Hematopoietic multipotent progenitor cell (in vitro differentiated cells): ENCODE data around the gene PLA2G4B. TPM values are rescaled to one million over a fixed set of nuclear protein-coding genes. Genes with fewer than 3 reads are reported as not detected.

ENCODE experiments used
- DNase-seq, 3 donors: peaks; one replicate each; pipeline ENCODE4 v3.0.0-alpha.2; 2011 to 2015; ENCODE audit warnings: low read depth in 2 of 3, low spot score in 2 of 3
- total RNA-seq: library from RNA; depleted of rRNA; stranded (reverse); fragments of >200 nt; gene quantifications from one replicate; pipeline ENCODE4 v1.2.3, GENCODE V29; 2012

Gene PLA2G4B
- total RNA-seq, 1 donor = 1.6 TPM

DNA sequence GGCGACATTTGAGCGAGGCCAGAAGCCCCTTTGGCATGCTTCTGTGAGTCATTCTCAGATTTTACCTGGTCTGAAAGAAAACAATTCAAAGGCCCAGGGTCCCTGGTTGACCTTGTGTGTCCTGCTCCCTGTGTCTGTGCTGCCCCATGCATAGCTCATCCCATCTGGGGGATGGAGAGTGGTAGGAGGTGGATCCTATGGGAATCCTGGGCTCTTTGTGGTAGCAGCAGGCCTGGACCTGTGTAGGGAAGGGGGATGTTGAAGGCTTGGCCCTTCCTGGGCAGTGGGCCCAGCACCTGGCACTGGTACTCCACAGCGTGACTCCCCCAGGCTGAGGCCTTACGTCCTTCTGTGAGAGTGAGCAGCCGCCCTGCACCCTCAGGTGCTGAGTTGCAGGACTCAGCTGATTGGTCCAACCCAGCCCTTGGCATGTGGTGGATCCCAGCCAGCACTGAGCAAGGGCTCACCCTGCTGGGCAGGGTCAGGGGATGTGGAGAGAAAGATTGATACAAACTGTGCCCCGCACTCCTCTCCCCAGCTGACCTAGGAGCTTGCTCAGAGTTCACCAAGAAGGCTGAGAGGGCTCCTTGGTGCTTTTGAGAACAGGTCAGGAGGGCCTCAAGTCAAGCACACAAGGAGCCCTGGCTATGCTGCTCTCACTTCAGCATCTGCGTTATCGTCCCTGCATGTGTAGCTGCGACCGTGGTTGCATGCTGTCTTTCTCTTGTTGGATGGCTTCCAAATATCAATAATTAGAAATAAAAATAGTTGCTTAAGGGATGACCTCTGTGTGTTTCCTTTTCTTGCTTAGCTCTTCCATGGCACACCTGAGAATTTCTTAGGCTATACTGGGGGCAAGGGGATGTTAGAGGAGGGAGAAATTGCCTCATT, 32.1 kb upstream of the PLA2G4B start:
- DNase-seq = no peak

DNA sequence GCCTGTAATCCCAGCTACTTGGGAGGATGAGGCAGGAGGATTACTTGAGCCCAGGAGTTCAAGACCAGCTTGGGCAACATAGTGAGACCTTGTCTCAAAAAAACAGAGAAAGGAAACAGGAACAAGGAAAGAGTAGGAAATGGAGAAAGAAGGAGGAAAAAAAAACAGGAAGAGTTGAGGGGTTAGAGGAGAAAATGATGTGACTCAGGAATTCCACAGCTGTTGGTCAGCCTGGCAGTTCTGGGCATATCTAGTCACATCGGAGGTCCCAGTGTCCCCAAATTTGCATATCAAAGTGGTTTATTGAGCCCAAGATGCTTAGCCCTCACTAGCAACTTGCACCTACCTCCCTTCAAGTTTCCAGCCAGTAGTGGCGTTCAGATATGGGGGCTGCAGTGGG, 29.5 kb upstream of the PLA2G4B start:
- no peak for DNase-seq

DNA sequence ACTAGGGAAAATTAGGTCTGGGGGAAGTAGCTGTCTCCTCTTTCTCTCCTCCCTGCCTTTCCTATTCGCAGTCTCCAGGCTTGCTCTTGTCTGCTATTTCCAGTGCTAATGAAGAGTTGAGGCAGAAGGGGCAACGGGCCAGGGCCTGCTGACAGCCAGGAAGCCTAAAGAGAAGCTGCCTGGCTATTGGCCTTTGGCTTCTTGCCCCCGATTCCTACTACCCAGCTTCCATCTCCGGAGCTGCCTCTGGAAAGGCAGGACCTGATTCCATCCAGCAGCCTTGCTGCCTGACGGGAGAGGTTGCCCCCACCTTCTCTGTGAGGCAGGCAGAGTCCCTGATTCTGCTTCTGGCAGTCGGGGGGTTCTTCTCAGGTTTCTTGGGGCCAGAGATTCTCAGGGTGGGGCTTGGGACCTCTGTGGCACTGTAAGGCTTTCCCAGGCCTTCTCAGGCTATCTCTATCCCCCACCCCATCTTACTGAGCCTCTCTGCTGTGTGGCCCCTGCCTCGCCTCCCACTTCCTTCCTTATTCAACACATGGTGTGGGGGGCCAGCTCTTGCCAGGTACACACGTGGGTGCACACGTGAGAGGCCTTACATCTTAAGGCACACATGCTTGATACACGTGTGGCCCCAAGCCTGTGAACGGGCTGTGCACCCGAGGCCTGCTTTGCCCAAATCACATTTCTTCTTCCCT, 29.0 kb upstream of the PLA2G4B start:
- DNase-seq = peak in 2 of 3 donors; percentile 61 to 77

DNA sequence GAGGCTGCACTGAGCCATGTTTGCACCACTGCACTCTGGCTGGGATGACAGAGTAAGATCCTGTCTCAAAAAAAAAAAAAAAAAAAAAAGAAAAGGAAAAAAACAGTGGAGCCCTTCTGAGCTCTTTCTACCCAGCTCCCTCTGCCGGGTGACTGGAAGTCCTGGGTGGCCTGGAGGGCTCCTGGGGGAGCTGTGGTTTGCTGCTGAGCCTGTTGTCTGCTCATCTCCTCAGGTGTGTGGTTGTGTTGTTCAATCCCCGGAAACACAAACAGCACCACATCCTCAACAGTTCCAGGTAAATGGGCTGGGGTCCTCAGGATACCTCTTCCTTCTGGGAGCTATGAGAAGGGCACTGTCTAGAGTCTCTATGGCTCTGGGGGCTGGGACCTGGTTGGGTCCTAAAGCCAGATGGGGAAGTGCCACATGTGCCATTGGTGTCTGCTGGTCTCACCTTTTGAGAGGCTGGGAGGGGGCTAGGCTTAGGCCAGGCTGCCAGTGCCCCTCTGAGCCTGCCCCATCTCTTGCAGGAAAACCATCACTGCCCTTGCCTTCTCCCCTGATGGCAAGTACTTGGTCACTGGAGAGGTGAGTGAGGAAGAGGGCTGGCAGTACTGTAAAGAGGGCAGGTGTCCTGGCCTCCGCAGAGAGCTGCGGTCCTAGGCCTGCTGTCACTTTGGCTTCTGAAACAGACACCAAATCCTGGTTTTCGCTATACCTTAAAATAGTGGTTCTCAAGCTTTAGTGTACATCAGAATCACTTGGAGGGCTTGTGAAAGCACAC, 27.8 kb upstream of the PLA2G4B start:
- DNase-seq = no peak

DNA sequence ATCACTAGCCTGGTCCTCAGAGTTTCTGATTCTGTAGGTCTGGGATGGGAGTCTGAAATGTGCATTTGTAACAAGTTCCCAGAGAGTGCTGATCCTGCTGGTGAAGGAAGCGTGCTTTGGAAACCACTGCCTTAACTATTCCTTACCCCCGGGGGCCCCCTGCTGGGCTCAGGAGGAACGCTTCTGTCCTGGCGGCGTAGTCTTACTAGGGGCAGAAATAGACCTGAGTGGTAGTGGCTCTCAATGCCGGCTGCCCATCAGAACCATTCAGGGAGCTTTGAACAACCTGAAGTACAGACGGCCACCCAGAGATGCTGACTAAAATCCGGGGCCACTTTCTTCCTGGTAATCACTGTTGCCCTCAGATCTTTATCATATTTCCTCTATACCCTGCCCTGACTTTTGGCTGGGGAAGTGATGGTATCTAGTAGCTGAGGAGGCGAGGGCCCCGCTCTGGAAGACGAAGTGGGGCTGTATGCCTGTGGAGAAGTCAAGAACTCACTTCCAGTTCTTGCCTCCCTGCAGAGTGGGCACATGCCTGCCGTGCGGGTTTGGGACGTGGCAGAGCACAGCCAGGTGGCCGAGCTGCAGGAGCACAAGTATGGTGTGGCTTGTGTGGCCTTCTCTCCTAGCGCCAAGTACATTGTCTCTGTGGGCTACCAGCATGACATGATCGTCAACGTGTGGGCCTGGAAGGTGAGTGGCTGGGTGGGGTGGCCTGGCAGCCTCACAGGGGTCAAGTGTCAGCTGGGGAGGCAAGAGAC, 27.0 kb upstream of the PLA2G4B start:
- peak; percentile 52 to 85 (median 76) for DNase-seq

DNA sequence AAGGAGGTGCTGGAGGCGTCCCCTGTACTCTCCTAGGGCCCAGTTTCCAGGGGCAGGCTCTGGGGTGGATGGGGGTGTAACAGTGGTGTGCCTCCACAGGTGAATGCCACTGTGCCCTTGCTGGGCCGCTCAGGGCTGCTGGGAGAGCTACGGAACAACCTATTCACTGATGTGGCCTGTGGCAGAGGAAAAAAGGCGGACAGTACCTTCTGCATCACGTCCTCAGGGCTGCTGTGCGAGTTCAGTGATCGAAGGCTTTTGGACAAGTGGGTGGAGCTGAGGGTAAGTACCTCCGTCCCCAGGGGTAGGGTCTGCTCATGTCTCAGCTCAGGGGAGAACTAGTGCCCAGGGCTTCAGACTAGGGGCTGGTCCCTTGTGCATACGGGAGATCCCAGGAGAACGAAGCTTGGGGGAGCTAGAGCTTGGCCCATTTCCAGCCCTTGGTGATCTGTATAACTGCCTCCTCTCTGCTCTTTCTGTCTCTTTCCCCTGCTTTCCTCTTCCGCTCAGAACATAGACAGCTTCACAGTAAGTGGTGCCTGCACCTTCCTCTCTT, 25.7 kb upstream of the PLA2G4B start:
- no peak for DNase-seq

DNA sequence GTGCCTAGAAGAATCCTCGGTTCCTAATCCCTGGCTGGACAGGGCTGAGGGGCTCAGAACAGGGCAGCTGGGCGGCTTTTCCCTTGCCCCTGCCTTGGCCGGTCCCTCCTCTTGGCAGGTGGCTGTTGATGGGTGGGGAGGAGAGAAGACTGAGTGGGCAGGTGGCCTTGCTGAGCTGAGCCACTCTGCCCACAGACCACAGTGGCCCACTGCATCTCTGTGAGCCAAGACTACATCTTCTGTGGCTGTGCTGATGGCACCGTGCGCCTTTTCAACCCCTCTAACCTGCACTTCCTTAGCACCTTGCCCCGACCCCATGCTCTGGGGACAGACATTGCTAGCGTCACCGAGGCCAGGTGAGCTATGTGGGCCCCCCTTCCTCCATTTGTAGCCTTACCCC, 25.2 kb upstream of the PLA2G4B start:
- DNase-seq = no peak

DNA sequence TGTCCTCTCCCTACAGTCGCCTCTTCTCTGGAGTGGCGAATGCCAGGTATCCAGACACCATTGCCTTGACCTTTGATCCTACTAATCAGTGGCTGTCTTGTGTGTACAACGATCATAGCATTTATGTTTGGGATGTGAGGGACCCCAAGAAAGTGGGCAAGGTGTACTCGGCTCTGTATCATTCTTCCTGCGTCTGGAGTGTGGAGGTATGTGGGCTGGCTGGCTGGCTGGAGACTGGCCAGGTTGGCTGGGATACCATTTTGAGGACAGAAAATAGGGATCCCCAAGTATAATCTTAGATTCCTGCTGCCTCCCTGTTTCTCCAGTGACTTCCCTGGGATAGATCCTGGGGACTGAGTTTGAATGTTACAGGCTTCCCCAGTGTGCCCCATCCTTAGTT, 24.1 kb upstream of the PLA2G4B start:
- no peak for DNase-seq

DNA sequence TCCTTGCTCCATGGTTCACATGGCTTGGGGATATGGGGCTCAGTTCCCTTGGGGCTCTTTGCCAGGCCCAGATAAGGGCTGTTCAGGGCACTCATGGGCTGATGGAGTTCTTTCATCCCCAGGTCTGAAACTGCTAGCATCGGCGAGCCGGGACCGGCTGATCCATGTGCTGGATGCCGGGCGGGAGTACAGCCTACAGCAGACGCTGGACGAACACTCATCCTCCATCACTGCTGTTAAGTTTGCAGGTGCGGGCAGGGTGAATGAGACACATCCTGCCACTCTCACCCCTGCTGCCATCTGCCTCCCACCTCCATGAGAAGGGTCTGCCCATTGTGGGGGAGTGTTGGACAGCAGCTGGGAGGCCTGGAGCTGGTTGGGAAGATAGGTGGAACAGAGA, 21.9 kb upstream of the PLA2G4B start:
- DNase-seq = no peak

DNA sequence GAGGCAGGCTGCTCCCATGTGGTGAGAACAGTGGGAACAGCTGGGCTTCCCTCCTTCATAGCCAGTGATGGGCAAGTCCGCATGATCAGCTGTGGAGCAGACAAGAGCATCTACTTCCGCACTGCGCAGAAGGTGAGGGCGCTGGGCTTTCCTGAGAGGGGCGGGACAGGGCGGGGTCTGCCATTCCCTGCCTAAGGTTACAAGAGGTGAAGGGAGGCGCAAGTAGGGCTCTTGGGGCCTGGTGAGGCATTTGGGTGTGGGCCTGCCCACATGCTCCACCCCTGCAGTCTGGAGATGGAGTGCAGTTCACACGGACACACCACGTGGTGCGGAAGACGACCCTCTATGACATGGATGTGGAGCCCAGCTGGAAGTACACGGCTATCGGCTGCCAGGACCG, 21.3 kb upstream of the PLA2G4B start:
- no peak for DNase-seq

DNA sequence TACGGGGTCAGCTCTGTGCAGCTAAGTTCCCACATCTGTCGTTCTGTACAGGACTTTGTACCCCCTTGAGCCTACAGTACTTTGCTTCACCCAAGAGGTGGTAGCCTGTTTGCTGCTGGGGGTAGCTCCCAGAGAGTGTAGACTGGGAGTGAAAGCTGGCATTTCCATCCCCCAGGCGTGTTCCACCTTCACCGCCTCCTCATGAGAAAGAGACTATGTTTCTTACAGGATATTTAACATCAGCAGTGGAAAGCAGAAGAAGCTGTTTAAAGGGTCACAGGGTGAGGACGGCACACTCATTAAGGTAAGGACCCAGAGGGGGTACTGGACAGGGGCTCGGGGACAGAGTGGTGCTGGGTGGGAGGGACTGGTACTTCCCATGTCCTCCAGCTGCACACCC, 20.9 kb upstream of the PLA2G4B start:
- no peak for DNase-seq

DNA sequence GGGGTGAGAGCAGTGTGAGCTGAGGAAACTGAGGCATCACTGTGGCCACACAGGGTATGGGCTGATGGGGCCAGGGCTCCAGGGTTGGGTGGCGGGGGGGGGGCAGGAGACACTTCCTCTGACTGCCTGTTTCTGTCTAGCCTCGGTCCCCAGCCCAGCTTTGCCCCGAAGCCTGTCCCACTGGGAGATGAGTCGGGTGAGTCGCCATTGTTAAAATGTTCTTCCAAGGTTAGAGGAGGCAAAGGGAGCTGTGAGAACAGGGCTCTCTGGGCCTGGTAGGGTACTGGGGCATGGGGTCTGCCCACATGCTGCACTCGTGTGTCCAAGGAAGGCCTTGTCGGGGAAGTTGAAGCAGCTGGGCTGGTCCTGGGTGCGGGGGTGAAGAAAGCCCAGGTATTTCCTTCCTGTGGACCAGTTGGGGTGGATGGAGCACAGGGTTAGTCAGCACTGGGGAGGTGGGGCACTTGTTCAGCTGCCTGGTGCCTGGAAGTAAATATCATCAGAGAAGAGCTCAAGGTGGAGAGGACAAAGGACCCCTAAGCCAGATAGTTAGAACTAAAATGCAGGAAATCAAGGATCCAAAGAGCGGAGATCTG, 19.1 kb upstream of the PLA2G4B start:
- no peak for DNase-seq

DNA sequence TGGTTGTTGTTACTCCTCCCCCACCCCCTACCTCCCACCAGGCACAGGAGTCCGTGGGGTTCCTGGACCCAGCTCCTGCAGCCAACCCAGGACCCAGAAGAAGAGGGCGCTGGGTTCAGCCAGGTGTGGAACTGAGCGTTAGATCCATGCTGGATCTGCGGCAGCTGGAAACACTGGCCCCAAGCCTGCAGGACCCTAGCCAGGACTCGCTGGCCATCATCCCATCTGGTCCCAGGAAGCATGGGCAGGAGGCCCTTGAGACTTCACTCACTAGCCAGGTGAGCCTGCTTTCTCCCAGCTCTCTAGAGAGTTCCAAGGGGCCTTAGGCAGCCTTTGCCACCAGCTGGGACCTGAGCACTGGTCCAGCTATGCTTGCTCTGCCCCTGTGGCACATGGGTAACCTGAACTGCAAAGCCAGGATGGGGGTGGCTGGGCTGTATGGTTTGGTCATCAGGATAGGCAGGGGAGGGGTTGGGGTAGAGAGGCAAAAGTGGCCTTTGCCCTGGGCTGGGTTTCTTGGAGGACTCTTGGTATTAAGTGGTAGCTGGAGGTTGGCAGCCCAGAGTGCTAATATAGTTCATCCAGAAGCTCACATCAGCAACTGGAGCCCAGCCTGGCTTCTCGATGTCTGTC, 17.7 kb upstream of the PLA2G4B start:
- DNase-seq = no peak

DNA sequence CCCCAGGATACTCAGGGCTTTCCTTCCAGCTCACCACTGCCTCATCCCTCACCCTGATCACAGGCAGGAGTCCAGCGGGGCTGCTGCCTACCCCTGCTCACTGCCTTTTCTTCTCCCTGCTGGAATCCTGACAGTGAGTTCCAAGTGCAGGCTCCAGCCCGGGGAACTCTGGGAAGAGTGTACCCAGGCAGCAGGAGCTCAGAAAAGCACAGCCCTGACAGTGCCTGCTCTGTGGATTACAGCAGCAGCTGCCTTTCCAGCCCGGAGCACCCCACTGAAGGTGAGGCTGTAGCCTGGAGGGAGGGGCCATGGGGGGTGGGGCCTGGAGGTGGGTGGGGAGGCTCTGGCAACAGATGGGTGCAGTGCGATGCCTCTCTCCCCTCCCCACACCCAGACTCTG, 16.8 kb upstream of the PLA2G4B start:
- no peak for DNase-seq

DNA sequence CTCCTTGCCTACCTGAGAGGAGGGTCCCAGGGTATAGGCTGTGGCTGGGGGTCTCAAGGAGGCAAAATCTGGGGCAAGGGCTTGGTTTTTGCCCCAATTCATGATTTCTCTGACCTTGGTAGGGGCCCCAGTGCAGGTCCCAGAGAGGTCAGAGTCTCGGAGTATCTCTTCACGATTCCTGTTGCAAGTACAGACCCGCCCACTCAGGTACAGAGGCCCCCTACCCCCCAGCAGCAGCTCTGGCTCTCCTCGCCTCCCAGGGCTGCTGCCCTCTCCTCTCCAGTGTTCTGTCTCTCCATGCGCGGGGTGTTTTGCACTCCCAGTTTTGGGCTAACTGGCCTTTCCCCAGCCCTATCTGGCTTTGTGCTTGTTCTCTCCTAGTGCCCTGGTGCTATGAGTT, 16.2 kb upstream of the PLA2G4B start:
- DNase-seq = no peak

DNA sequence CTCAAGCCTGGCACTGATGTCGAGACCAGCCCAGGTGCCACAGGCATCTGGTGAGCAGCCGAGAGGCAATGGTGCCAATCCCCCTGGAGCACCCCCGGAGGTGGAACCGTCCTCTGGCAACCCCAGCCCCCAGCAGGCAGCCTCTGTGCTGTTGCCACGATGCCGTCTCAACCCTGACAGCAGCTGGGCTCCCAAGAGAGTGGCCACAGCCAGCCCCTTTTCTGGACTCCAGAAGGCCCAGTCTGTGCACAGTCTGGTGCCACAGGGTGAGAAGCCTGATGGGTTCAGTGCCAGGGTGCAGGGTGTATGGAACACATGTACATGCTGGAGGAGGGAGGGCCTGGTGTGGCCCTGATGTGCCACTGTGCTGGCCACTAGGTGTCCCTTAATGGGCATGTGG, 15.7 kb upstream of the PLA2G4B start:
- no peak for DNase-seq

DNA sequence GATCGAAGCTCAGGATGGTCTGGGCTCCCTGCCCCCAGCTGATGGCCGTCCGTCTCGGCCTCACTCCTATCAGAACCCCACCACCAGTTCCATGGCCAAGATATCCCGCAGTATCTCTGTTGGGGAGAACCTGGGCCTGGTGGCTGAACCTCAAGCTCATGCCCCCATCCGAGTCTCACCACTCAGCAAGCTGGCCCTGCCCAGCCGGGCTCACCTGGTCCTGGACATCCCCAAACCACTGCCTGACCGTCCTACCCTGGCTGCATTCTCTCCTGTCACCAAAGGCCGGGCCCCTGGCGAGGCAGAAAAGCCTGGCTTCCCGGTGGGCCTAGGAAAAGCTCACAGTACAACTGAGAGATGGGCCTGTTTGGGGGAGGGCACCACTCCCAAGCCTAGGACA, 15.1 kb upstream of the PLA2G4B start:
- DNase-seq = no peak

DNA sequence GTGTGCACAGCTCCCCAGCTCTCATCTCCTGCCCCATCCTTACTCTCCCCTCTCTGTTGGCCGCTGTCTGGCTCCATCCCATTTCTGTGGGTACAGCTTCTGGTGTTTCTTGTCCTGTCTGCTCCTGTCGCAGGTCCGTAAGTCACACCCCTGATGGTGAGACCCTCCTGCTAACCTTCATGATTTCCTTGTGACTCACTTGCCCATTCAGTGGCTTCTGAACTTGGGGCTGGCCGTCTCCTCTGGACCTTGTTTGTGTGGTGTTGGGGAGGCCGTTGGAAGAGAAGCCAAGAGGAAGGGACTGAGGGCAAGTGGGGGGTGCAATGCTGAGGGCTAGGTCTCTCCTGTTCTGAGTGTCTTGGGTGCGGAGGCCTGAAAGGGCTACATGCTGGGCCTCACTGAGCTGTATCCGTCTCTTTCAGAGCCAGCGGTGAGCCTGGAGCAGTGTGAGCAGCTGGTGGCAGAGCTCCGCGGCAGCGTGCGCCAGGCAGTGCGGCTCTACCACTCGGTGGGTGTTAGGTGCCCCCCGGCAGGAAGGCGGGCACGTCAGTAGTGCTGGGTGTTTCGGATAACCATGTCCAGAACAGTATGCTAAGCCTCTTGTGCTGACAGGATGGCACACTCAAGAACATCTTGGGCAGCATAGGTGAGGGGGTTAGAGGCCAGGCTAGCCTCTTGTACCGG, 14.4 kb upstream of the PLA2G4B start:
- no peak for DNase-seq

DNA sequence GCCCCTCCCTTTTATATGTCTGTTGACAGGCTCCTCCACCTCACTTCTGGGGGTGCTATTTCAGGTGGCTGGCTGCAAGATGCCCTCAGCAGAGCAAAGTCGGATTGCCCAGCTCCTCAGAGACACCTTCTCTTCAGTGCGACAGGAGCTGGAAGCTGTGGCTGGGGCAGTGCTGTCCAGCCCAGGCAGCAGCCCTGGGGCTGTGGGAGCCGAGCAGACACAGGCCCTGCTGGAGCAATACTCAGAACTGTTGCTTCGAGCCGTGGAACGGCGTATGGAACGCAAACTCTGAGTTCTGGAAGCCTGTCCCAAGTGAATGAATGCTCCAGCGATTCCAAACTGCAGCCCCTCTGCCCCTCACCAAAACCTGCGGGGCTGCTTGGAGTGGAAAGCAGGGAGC, 13.5 kb upstream of the PLA2G4B start:
- no peak for DNase-seq
